HG03442 (cell line): ENCODE results near the gene ADAMTSL2.

Source experiments
- ATAC-seq: cut with Tn5 transposase; IDR thresholded peaks from one replicate; pipeline ENCODE4 v1.9.1; 2021; ENCODE audit warnings: mild to moderate bottlenecking, moderate library complexity; ENCODE audit not compliant: unreplicated experiment

Gene ADAMTSL2

GRCh38 chr9:133516256-133516960 lies 18.1 kb upstream of the ADAMTSL2 start:
- ATAC-seq, result no peak

GRCh38 chr9:133516961-133517350 lies 17.5 kb upstream of the ADAMTSL2 start:
- ATAC-seq, result no peak

- ATAC-seq, result no peak
Measured at GRCh38 chr9:133517711-133518110, 16.8 kb upstream of the ADAMTSL2 start.

GRCh38 chr9:133518200-133518599 lies 16.3 kb upstream of the ADAMTSL2 start:
- ATAC-seq, result no peak

- ATAC-seq, result no peak
Measured at GRCh38 chr9:133518706-133519449, 15.6 kb upstream of the ADAMTSL2 start.

GRCh38 chr9:133519693-133520092 lies 14.8 kb upstream of the ADAMTSL2 start:
- no peak for ATAC-seq

GRCh38 chr9:133520121-133520835 lies 14.2 kb upstream of the ADAMTSL2 start:
- ATAC-seq, result no peak

- ATAC-seq, result no peak
Measured at GRCh38 chr9:133521122-133522072, 13.1 kb upstream of the ADAMTSL2 start.

GRCh38 chr9:133522073-133522910 lies 12.2 kb upstream of the ADAMTSL2 start:
- no peak for ATAC-seq

- ATAC-seq, result no peak
Measured at GRCh38 chr9:133523106-133523505, 11.4 kb upstream of the ADAMTSL2 start.

- no peak for ATAC-seq
Measured at GRCh38 chr9:133524146-133524545, 10.4 kb upstream of the ADAMTSL2 start.

GRCh38 chr9:133524679-133525228 lies 9.8 kb upstream of the ADAMTSL2 start, which contains the start of gene MYMK:
TSS of gene MYMK (minus strand) at chr9:133524959. CDS start at chr9:133524844, 115 bp downstream.
- ATAC-seq, result no peak

- ATAC-seq, result no peak
Measured at GRCh38 chr9:133525677-133526076, 8.8 kb upstream of the ADAMTSL2 start.

GRCh38 chr9:133526721-133527321 lies 7.7 kb upstream of the ADAMTSL2 start:
- no peak for ATAC-seq

GRCh38 chr9:133527444-133527920 lies 7.0 kb upstream of the ADAMTSL2 start:
- ATAC-seq, result no peak

- no peak for ATAC-seq
Measured at GRCh38 chr9:133528001-133528875, 6.3 kb upstream of the ADAMTSL2 start.

GRCh38 chr9:133528876-133529241 lies 5.6 kb upstream of the ADAMTSL2 start:
- no peak for ATAC-seq

GRCh38 chr9:133529457-133529856 lies 5.0 kb upstream of the ADAMTSL2 start:
- ATAC-seq, result no peak
